Left ventricle myocardium inferior (tissue), 1 donor: ENCODE measurements around the gene TMEM260. TPM values are rescaled to one million over a fixed set of nuclear protein-coding genes. Genes with fewer than 3 reads are reported as not detected.

Experiments
- DNase-seq: peaks from one replicate; pipeline ENCODE4 v3.0.0-alpha.2; 2020
- H3K27ac ChIP-seq: fragments of 200-600 bp; replicated peaks from 2 replicates; pipeline ENCODE4 v1.8.0; 2021
- H3K27me3 ChIP-seq: fragments of 200-600 bp; 2 replicates; pipeline ENCODE4 v1.8.0; 2021; ENCODE audit warnings: low read depth
- H3K36me3 ChIP-seq: fragments of 200-600 bp; 2 replicates; pipeline ENCODE4 v1.8.0; 2021
- H3K4me1 ChIP-seq: fragments of 200-600 bp; 2 replicates; pipeline ENCODE4 v1.8.0; 2021
- H3K4me3 ChIP-seq: fragments of 200-600 bp; 2 replicates; pipeline ENCODE4 v1.8.0; 2021; ENCODE audit warnings: mild to moderate bottlenecking, moderate library complexity
- H3K9me3 ChIP-seq: fragments of 200-600 bp; replicated peaks from 2 replicates; pipeline ENCODE4 v1.8.0; 2021
- CTCF ChIP-seq: fragments of 200-600 bp; IDR thresholded peaks from 2 replicates; pipeline ENCODE4 v1.8.0; 2021; ENCODE audit warnings: antibody characterized with exemption, mild to moderate bottlenecking, borderline replicate concordance
- intact Hi-C: fragments of 100-400 bp; cut with micrococcal nuclease; formaldehyde crosslinking; loops from one replicate; pipeline ENCODE4 v1.11.0; 2022
- total RNA-seq: library from RNA; stranded (reverse); fragmentation: NEBNext Ultra II Directional; extraction: Animal tissue kit (Norgen Biotek cat#: 25700); gene quantifications from one replicate; pipeline ENCODE4 v1.2.1, GENCODE V29; 2021
- donor health status: DM: no; HTN: yes; CAD: no; lungs with severe emphysema.

Gene TMEM260
- total RNA-seq, 1 donor from 2014 or later, result 5.1 TPM

- Histone ChIP-seq H3K4me1 (peaks cover 41% of the 10 kb centered on the region), H3K9me3 (no peaks in the 10 kb centered on the region), H3K4me3 (peak overlapping the region; percentile 92), H3K27ac (no peak overlapping the region), H3K27me3 (no peaks in the 10 kb centered on the region), H3K36me3 (peaks cover 9% of the 10 kb centered on the region)
- no peak for DNase-seq
- no peak for TF ChIP-seq CTCF
- intact Hi-C loops, result no loop called here
Observed at GRCh38 chr14:56581041-56581727, 1.6 kb downstream of the TMEM260 start.

GRCh38 chr14:56585461-56586084, 6.0 kb downstream of the TMEM260 start:
- TF ChIP-seq CTCF, result no peak
- Histone ChIP-seq H3K4me3 (no peak overlapping the region), H3K36me3 (peaks cover 23% of the 10 kb centered on the region), H3K27ac (no peak overlapping the region), H3K27me3 (no peaks in the 10 kb centered on the region), H3K9me3 (no peaks in the 10 kb centered on the region), H3K4me1 (peaks cover 32% of the 10 kb centered on the region)
- no peak for DNase-seq
- intact Hi-C loops, result no loop called here

DNA sequence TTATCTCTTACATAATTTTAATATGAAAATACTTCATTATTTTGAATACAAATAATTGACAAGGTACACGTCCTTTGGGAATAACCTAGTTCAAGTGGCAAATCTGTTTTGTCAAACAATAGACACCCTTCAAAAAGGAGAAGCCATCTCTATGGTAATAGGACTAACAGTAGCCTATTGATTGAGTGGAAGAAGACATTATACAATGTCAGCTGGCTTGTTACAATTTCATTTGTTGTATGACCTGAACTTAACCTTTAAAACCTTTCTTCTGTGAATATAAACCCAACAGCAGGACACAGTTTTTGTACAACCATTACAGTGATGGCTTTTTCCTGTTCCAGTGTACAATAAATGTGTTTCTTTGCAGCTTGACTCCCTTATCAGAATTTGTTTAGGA, 8.1 kb downstream of the TMEM260 start:
- intact Hi-C loops, result no loop called here
- H3K27me3 ChIP-seq, result no peaks in the 10 kb centered on the region
- no peak overlapping the region for H3K27ac ChIP-seq
- TF ChIP-seq CTCF, result no peak
- no peaks in the 10 kb centered on the region for H3K9me3 ChIP-seq
- peaks cover 16% of the 10 kb centered on the region for H3K4me1 ChIP-seq
- peaks cover 23% of the 10 kb centered on the region for H3K36me3 ChIP-seq
- no peak for DNase-seq
- no peak overlapping the region for H3K4me3 ChIP-seq

DNA sequence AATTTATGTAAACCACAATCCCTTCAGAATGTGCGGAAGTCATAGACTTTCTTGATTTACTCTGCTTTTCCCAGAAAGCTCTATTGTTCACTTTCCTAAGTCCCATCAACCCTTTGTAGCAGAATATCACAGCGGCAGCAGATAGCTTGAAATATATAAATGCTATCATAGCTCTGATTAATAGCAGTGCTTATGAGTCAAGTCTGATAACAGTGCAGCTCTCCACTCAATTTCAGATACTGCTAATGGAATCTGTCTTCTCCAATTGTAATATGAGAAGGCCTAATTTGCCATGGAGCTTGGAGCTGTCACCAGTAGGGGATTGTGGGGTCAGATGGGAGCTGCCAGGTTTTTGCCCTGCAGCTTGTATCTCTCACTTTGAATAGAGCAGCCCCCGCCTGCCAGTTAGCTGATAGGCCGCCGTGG, 10.9 kb downstream of the TMEM260 start:
- intact Hi-C loops, result no loop called here
- Histone ChIP-seq H3K4me1 (peaks cover 11% of the 10 kb centered on the region), H3K9me3 (no peaks in the 10 kb centered on the region), H3K27me3 (no peaks in the 10 kb centered on the region), H3K36me3 (peaks cover 36% of the 10 kb centered on the region), H3K4me3 (no peak overlapping the region), H3K27ac (no peak overlapping the region)
- TF ChIP-seq CTCF, result peak; percentile 26
- DNase-seq, result peak; percentile 15

- Histone ChIP-seq H3K9me3 (no peaks in the 10 kb centered on the region), H3K4me1 (peaks cover 11% of the 10 kb centered on the region), H3K27ac (no peak overlapping the region), H3K36me3 (peaks cover 27% of the 10 kb centered on the region), H3K4me3 (no peak overlapping the region), H3K27me3 (no peaks in the 10 kb centered on the region)
- intact Hi-C loops, result no loop called here
- DNase-seq, result no peak
- no peak for TF ChIP-seq CTCF
Observed at GRCh38 chr14:56592746-56593544, 13.3 kb downstream of the TMEM260 start.
